NCI-H345 (cell line): ENCODE measurements around the gene UBE2F.
"Not testable (repeated sequence)": the region's sequence is repeated elsewhere in the genome, so short reads cannot be mapped to it uniquely, and the experiment has no call there.

ENCODE experiments used
- DNase-seq: peaks from one replicate; lab custom pipeline; 2025; lab: John Stamatoyannopoulos, UW

Gene UBE2F

GRCh38 chr2:237980751-237981150 lies 13.9 kb downstream of the UBE2F start:
- no peak for DNase-seq

DNA sequence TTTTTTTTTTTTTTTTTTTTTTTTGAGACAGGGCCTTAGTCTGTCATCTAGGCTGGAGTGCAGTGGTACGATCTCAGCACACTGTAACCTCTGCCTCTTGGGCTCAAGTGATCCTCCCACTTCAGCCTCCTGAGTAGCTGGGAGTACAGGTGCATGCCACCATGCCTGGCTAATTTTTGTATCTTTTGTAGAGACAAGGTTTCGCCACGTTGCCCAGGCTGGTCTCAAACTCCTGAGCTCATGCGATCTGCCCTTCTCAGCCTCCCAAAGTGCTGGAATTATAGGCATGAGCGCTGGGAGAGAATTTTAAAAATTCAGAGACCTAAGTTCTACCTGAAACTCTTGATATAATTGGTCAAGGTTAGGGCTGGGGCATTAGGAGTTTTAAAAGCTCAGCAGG lies 14.8 kb downstream of the UBE2F start:
- DNase-seq, result not testable (repeated sequence)

- DNase-seq, result no peak
Observed at GRCh38 chr2:237982039-237982725, 15.4 kb downstream of the UBE2F start.

- no peak for DNase-seq
Observed at GRCh38 chr2:237983922-237984321, 17.1 kb downstream of the UBE2F start.

DNA sequence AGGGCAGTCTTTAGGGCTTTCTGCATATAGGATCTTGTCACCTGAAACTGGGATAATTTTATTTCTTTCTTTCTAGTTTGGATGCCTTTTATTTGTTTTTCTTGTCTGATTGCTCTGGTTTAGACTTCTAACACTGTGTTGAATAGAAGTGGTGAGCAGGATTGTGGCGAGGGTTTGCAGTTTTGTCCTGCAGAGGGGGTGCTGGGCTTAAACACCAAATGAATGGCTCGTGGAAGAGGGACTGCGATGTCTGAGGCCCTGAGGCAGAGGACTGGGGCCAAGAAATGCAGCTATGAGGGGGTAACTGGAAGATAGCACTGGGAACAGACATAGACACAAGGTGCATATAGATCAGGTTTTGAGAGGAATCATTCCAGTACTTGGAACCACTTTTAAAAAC lies 20.5 kb downstream of the UBE2F start:
- no peak for DNase-seq

DNA sequence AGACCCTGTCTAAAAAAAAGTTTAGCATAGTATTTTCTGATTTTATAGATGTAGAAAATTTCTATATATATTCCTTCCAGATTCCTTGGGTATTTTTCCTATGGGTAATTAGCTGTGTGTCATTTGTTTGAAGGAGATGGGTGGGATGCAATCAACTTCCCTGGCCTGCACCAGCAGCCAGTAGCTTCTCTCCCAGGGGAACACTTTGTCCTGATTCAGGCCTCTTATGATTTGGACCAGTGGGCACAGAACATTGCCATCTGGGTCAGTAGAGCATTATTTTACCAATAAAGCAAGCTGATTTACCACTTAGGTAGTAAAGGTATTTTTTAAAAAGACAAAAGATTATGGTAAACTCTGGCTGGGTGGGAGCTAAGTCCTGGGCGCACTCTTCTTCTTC lies 26.9 kb downstream of the UBE2F start:
- no peak for DNase-seq

- no peak for DNase-seq
Observed at GRCh38 chr2:237995036-237995435, 28.2 kb downstream of the UBE2F start.

DNA sequence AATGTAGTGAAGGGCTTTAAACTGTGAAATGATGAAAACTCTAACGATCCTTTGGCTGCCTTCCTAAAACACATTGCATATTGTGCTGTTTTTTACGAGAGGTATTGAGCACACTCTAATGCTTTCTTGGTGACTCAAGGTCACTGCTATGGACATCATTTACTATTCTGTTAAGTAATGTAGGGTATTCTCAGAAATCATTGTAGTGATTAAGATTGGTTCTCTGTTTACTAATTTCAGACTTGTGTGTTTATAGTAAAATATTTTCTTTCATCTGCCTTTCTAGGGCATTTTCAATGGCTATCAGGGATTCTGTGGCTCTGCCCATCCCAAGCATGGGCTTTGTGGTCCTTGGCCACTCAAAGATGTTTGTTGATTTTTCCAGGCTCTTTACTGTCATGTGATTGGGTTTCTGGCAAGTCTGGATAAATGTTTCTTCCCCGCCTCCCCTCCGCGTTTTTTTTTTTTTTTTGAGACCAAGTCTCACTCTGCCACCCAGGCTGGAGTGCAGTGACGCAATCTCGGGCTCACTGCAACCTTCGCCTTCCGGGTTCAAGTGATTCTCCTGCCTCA lies 29.3 kb downstream of the UBE2F start:
- DNase-seq, result no peak

- DNase-seq, result no peak
Observed at GRCh38 chr2:237997521-237997920, 30.7 kb downstream of the UBE2F start.

GRCh38 chr2:237998530-237998929 lies 31.7 kb downstream of the UBE2F start:
- DNase-seq, result no peak

DNA sequence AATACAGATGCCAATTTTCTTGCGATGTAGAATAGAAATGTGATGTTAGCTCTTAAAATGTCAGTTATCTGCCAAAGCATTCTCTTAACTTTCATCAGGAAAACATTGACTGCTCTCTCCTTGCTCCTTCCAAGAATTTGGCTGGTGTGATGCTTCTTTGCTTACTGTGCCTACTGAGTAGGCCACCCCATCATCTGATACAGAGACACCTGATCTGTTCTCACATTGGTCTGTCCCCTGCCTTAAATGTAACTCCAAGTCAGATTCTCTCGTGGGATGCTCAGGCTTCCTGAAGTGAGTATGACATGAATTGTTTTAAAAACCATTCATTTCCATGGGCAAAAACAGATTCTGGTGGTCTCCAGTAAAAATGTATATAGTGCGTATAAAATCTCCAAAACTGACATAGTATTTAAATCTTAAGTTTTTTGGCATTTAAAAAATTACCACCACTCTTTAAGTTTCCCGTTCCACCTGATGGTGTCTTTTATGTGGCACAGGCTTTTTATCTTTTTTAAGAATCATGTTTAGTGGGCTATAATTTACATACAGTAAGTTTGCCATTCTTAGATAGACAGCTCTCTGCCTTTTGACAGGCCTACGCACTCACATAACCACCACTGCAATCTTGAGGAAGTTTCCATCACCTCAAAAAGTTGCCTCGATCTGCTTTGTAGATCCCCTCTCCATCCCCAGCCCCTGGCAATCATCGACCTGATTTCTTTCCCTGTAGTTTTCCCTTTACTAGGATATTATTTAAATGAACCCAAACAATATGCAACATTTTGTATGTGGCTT lies 36.6 kb downstream of the UBE2F start:
- DNase-seq, result no peak

GRCh38 chr2:238004077-238004830 lies 37.4 kb downstream of the UBE2F start:
- no peak for DNase-seq

- no peak for DNase-seq
Observed at GRCh38 chr2:238005528-238005927, 38.7 kb downstream of the UBE2F start.

GRCh38 chr2:238006510-238006909 lies 39.7 kb downstream of the UBE2F start:
- DNase-seq, result no peak

DNA sequence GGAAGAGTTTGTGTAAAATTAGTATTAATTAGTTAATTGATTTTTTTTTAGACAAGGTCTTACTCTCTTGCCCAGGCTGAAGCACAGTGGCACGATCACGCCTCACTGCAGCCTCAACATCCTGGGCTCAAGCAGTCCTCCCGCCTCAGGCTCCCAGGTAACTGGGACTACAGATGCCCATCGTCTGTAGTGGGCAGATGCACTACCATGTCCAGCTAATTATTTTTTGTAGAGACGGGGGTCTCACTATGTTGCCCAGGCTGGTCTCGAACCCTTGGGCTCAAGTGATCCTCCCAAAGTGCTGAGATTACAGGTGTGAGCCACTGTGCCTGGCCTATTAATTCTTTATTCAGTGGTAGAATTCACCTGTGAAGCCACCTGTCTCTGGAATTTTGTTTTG lies 41.1 kb downstream of the UBE2F start:
- no peak for DNase-seq

- no peak for DNase-seq
Observed at GRCh38 chr2:238009563-238009962, 42.7 kb downstream of the UBE2F start.

DNA sequence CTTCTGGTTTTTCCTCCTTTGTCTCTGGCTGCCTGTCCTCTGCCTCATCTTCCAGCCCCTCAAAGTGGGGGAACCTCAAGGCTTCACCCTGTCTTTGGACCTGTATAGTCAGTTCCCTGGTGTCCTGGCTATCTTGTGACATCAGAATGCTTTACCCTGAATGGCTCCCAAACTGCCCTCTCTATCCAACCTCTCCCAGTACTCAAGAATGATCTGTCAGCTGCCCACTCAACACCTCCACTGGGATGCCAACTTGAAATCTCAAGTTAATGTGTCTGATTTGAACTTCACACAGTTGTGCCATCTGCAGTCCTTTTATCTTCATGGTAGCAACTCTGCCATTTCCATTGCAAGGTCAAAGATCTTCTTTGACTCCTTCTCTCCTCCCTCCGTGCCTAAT lies 43.8 kb downstream of the UBE2F start:
- no peak for DNase-seq

GRCh38 chr2:238013806-238014205 lies 47.0 kb downstream of the UBE2F start:
- no peak for DNase-seq

DNA sequence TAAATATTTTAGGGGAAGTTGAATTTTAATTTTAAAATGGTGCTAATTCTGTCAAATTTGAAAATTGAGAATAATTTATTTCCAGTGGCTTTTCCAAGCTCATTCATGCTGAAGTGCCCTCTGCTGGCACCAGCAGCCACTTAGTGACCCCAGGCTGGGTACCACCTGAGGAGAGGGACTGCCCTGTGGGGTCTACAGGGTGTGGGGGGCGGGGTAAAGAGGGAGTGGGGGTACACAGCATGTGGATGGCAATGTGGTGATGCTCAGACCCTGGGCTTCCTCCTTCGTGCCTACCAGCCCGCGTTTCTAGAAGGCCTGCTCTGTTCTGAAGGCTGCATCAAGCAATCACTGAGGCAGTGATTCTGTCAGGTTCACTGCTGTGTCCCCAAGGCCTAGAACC lies 48.9 kb downstream of the UBE2F start:
- no peak for DNase-seq

- DNase-seq, result peak; percentile 66
Observed at GRCh38 chr2:238016526-238016925, 49.7 kb downstream of the UBE2F start.

DNA sequence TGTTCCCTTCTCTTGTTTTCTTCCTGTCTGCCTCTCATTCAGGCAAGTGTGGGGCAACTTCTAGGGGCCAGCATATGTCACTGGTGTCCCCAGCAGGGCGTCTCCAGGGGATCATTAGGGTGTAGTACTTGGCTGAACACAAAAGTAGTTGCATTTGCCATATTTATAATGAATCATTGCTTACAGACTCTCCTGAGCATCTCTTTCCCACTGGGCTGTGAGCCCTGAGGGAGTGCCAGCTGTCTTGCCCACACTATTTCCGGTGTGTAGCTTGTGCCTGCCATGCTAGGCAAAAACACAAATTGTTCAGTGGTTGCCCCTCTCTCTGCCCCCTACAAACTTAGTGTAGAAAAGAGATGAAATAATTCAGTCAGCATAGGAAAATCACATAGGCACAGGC lies 53.1 kb downstream of the UBE2F start:
- DNase-seq, result no peak

DNA sequence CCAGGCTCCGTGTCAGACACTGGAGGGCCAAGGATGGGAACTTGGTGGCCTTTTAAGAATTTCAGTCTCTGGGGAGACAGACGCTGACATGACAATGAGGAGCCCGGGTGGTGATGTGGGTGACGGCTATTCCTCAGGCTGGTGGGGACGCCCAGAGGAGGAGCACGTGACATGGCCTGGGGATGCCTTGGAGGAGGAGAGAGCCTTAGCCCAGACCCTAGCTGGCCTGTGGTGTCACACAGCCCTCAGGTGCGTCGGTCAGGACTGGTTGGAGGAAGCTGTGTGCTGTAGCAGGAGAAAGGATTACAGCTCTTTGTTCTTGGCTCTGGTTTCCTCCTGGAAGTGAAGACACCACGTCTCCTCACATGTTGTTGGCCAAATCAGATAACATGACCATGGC lies 54.0 kb downstream of the UBE2F start:
- DNase-seq, result no peak

DNA sequence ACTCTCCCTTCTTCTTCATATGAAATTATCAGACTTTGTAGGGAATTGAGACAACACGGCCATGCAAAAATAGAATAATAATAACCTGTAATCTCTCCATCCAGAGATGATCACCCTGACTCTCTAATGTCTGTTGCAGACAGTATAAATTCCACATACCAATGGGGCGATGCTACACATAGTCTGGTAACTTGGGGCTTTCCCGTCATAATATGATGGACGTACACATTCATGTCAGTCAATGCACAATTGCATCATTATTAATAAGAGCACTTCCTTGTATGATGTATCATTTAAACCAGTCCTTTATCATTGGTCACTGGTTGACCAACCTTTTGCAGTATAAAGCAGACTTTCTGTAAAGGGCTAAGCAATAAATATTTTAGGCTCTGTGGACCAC lies 54.5 kb downstream of the UBE2F start:
- no peak for DNase-seq
